ENCODE results near the gene SRPK2. TPM values are rescaled to one million over a fixed set of nuclear protein-coding genes. Genes with fewer than 3 reads are reported as not detected.

Gene SRPK2
- total and polyA plus RNA-seq, 2 of the 13 experiments (the other 11 are each of a cell fraction or from before 2014, with no cell fraction given), result 10.1 to 22.3 TPM

DNA sequence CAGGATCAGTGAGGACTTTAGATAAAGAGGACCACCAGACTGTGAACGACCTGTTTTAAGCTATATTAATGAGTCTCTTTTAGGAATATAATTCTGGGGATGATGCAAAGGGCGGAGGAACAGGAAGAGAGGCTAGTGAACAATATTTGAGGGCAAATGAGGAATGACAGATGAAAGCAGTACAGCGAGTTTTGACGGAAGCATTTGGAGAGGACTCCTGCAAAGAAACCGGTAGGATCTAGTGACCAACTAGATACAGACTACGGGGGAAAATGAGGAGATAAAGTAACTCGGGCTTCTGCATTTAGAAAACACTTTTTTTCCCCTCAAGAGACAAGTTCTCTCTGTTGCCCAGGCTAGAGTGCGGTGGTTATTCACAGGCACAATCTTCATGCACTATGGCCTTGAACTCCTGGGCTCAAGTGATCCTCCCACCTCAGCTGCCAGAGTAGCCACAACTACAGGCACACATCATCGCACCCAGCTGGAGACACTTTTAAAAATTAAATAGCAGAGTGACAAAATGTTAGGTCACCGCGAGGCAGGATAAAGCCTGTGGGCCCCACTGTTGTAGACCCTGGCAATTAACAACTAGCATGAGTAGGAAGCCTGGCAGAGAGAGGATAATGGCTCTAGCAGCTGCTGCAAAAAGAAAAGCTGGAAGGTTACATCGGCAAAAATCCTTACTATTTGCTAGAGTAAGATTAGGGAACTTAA is 143.2 kb downstream of the SRPK2 start (continued):
- TF ChIP-seq, protein P1, sequence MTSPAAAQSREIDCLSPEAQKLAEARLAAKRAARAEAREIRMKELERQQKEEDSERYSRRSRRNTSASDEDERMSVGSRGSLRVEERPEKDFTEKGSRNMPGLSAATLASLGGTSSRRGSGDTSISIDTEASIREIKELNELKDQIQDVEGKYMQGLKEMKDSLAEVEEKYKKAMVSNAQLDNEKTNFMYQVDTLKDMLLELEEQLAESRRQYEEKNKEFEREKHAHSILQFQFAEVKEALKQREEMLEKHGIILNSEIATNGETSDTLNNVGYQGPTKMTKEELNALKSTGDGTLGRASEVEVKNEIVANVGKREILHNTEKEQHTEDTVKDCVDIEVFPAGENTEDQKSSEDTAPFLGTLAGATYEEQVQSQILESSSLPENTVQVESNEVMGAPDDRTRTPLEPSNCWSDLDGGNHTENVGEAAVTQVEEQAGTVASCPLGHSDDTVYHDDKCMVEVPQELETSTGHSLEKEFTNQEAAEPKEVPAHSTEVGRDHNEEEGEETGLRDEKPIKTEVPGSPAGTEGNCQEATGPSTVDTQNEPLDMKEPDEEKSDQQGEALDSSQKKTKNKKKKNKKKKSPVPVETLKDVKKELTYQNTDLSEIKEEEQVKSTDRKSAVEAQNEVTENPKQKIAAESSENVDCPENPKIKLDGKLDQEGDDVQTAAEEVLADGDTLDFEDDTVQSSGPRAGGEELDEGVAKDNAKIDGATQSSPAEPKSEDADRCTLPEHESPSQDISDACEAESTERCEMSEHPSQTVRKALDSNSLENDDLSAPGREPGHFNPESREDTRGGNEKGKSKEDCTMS (CRISPR knock-in tag; conservative IDR thresholded peaks at IDR 0.05), result no peak
- TF ChIP-seq IKZF5 (CRISPR knock-in tag; IDR thresholded peaks at IDR 0.05) (peak; percentile 41; the same call in 1 of the 2 replicates), KLF13 (CRISPR knock-in tag; IDR thresholded peaks at IDR 0.05) (no peak), TCF7 (IDR thresholded peaks at IDR 0.05; ENCODE audit: low read depth) (no peak), TBL1XR1 (IDR thresholded peaks at IDR 0.05; ENCODE audit: borderline replicate concordance, low read length, partially characterized antibody) (no peak), JDP2 (CRISPR knock-in tag; IDR thresholded peaks at IDR 0.05; ENCODE audit: borderline replicate concordance) (no peak), NFKBIZ (CRISPR knock-in tag; IDR thresholded peaks at IDR 0.05) (no peak), GLMP (CRISPR knock-in tag; IDR thresholded peaks at IDR 0.05; ENCODE audit: borderline replicate concordance) (no peak), SP4 (CRISPR knock-in tag; IDR thresholded peaks at IDR 0.05) (no peak), SOX6 (IDR thresholded peaks at IDR 0.05) (no peak), SOX6 (CRISPR knock-in tag; IDR thresholded peaks at IDR 0.05) (peak; percentile 53; the same call in 1 of the 2 replicates)
- TF ChIP-seq, protein P2, sequence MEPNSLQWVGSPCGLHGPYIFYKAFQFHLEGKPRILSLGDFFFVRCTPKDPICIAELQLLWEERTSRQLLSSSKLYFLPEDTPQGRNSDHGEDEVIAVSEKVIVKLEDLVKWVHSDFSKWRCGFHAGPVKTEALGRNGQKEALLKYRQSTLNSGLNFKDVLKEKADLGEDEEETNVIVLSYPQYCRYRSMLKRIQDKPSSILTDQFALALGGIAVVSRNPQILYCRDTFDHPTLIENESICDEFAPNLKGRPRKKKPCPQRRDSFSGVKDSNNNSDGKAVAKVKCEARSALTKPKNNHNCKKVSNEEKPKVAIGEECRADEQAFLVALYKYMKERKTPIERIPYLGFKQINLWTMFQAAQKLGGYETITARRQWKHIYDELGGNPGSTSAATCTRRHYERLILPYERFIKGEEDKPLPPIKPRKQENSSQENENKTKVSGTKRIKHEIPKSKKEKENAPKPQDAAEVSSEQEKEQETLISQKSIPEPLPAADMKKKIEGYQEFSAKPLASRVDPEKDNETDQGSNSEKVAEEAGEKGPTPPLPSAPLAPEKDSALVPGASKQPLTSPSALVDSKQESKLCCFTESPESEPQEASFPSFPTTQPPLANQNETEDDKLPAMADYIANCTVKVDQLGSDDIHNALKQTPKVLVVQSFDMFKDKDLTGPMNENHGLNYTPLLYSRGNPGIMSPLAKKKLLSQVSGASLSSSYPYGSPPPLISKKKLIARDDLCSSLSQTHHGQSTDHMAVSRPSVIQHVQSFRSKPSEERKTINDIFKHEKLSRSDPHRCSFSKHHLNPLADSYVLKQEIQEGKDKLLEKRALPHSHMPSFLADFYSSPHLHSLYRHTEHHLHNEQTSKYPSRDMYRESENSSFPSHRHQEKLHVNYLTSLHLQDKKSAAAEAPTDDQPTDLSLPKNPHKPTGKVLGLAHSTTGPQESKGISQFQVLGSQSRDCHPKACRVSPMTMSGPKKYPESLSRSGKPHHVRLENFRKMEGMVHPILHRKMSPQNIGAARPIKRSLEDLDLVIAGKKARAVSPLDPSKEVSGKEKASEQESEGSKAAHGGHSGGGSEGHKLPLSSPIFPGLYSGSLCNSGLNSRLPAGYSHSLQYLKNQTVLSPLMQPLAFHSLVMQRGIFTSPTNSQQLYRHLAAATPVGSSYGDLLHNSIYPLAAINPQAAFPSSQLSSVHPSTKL (CRISPR knock-in tag; IDR thresholded peaks at IDR 0.05), result peak; percentile 77
- TF ChIP-seq, protein P3, sequence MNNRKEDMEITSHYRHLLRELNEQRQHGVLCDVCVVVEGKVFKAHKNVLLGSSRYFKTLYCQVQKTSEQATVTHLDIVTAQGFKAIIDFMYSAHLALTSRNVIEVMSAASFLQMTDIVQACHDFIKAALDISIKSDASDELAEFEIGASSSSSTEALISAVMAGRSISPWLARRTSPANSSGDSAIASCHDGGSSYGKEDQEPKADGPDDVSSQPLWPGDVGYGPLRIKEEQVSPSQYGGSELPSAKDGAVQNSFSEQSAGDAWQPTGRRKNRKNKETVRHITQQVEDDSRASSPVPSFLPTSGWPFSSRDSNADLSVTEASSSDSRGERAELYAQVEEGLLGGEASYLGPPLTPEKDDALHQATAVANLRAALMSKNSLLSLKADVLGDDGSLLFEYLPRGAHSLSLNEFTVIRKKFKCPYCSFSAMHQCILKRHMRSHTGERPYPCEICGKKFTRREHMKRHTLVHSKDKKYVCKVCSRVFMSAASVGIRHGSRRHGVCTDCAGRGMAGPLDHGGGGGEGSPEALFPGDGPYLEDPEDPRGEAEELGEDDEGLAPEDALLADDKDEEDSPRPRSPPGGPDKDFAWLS (CRISPR knock-in tag; IDR thresholded peaks at IDR 0.05; ENCODE audit: borderline replicate concordance), result no peak
- TF ChIP-seq, protein P4, sequence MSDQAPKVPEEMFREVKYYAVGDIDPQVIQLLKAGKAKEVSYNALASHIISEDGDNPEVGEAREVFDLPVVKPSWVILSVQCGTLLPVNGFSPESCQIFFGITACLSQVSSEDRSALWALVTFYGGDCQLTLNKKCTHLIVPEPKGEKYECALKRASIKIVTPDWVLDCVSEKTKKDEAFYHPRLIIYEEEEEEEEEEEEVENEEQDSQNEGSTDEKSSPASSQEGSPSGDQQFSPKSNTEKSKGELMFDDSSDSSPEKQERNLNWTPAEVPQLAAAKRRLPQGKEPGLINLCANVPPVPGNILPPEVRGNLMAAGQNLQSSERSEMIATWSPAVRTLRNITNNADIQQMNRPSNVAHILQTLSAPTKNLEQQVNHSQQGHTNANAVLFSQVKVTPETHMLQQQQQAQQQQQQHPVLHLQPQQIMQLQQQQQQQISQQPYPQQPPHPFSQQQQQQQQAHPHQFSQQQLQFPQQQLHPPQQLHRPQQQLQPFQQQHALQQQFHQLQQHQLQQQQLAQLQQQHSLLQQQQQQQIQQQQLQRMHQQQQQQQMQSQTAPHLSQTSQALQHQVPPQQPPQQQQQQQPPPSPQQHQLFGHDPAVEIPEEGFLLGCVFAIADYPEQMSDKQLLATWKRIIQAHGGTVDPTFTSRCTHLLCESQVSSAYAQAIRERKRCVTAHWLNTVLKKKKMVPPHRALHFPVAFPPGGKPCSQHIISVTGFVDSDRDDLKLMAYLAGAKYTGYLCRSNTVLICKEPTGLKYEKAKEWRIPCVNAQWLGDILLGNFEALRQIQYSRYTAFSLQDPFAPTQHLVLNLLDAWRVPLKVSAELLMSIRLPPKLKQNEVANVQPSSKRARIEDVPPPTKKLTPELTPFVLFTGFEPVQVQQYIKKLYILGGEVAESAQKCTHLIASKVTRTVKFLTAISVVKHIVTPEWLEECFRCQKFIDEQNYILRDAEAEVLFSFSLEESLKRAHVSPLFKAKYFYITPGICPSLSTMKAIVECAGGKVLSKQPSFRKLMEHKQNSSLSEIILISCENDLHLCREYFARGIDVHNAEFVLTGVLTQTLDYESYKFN (CRISPR knock-in tag; conservative IDR thresholded peaks at IDR 0.05), result 0 out of 2 replicates have a peak, but pooled peaks have one; percentile 31

Measured in HepG2 (cell line).